Right atrium auricular region (tissue), 2 donors: ENCODE data around the gene CYP4B1. TPM values are rescaled to one million over a fixed set of nuclear protein-coding genes. Genes with fewer than 3 reads are reported as not detected.
"Not testable (repeated sequence)": the region's sequence is repeated elsewhere in the genome, so short reads cannot be mapped to it uniquely, and the experiment has no call there.

ENCODE experiments used
- DNase-seq: peaks from one replicate; pipeline ENCODE4 v3.0.0-alpha.2; 2019; ENCODE audit warnings: low spot score
- H3K27ac ChIP-seq, 2 donors: fragments of 200-600 bp; sonication (generic); 1 replicate in 1 of 2; 2 replicates in 1 of 2; pipeline ENCODE4 v1.5.1; 2016 to 2019
- H3K27me3 ChIP-seq, 2 donors: fragments of 200-600 bp; sonication (generic); one replicate each; pipeline versions ENCODE4 v1.5.1 to v1.6.0; 2017 to 2019
- H3K36me3 ChIP-seq: fragments of 200-600 bp; sonication (generic); one replicate; pipeline ENCODE4 v1.5.1; 2016
- H3K4me1 ChIP-seq, 2 donors: fragments of 200-600 bp; sonication (generic); one replicate each; pipeline versions ENCODE4 v1.5.1 to v1.6.0; 2017 to 2019
- H3K4me3 ChIP-seq, 2 donors: fragments of 200-600 bp; sonication (generic); 1 replicate in 1 of 2; 2 replicates in 1 of 2; pipeline ENCODE4 v1.5.1; 2017 to 2019; ENCODE audit warnings: mild to moderate bottlenecking in 1 of 2, moderate library complexity in 1 of 2
- H3K9me3 ChIP-seq, 2 donors: fragments of 200-600 bp; sonication (generic); one replicate each; pipeline ENCODE4 v1.5.1; 2019
- total RNA-seq, 2 donors: library from RNA; depleted of rRNA; stranded (reverse); fragments of >200 nt; gene quantifications; one replicate each; pipeline ENCODE4 v1.1.0, GENCODE V29; 2016
- TF ChIP-seq, protein P1 (sequence below), 2 donors: fragments of 200-600 bp; sonication (generic); IDR thresholded peaks; one replicate each; pipeline ENCODE4 v1.5.1; 2019; ENCODE audit warnings: antibody characterized with exemption in 2 of 2

Gene CYP4B1
- total RNA-seq, 2 donors from 2014 or later = 20.0 to 47.8 TPM

DNA sequence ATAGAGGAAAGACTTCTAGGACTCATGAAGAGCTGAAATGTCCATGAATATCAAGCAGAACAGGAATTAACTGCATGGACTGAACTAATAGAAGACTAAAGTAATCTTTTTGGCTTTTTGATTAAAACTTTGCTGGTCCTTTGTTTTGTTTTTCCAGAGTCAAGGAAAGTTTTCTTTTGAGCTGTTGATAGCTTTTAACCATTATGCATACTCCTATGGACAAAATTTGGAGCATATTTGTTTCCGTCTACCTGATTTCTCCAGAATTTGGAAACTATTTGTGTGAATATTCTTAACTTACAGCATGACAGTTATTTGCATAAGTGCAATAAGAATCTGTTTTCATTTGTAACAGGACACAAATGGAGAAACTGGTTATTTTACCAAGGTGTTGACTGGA is 24.5 kb upstream of the CYP4B1 start:
- H3K9me3 ChIP-seq = peaks cover 12 to 33% of the 10 kb centered on the region in 2 donors
- H3K4me1 ChIP-seq = no peaks in the 10 kb centered on the region
- no peak overlapping the region for H3K27ac ChIP-seq
- no peaks in the 10 kb centered on the region for H3K27me3 ChIP-seq
- TF ChIP-seq, protein P1, sequence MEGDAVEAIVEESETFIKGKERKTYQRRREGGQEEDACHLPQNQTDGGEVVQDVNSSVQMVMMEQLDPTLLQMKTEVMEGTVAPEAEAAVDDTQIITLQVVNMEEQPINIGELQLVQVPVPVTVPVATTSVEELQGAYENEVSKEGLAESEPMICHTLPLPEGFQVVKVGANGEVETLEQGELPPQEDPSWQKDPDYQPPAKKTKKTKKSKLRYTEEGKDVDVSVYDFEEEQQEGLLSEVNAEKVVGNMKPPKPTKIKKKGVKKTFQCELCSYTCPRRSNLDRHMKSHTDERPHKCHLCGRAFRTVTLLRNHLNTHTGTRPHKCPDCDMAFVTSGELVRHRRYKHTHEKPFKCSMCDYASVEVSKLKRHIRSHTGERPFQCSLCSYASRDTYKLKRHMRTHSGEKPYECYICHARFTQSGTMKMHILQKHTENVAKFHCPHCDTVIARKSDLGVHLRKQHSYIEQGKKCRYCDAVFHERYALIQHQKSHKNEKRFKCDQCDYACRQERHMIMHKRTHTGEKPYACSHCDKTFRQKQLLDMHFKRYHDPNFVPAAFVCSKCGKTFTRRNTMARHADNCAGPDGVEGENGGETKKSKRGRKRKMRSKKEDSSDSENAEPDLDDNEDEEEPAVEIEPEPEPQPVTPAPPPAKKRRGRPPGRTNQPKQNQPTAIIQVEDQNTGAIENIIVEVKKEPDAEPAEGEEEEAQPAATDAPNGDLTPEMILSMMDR (IDR thresholded peaks at IDR 0.05) = no peak
- no peak for DNase-seq
- H3K4me3 ChIP-seq = no peak overlapping the region
- no peaks in the 10 kb centered on the region for H3K36me3 ChIP-seq

DNA sequence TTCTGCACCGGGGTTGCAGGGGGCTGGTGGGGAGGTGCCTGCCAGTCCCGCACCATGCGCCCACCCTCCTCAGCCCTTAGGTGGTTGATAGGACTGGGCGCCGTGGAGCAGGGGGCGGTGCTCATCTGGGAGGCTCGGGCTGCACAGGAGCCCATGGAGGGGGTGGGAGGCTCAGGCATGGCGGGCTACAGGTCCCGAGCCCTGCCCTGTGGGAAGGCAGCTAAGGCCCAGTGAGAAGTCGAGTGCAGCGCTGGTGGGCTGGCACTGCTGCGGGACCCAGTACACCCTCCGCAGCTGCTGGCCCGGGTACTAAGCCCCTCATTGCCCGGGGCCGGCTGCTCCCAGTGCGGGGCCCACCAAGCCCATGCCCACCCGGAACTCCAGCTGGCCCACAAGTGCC is 20.4 kb upstream of the CYP4B1 start:
- not testable (repeated sequence) for H3K27ac ChIP-seq, H3K36me3 ChIP-seq, H3K27me3 ChIP-seq, H3K4me3 ChIP-seq, H3K9me3 ChIP-seq, H3K4me1 ChIP-seq
- DNase-seq = peak; percentile 51

DNA sequence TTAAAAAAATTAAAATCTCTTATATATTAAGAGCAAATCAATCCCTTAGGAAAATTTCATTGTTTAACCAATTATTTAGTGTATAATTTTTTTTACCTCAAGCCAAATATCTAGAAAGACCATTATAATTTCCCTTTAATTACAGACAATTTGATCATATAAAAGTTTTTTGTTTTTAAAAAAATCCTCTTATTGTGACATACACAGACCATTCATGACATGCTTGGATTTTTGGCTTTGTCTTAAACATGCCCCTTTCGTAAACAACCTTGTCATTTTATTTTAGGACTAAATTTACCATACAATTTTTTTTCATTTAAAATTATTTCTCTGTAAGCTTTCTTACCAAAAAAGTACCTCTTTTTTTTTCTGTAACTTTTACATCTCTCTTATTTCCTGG is 14.2 kb upstream of the CYP4B1 start:
- TF ChIP-seq, protein P1 (IDR thresholded peaks at IDR 0.05) = no peak
- Histone ChIP-seq H3K4me3 (no peak overlapping the region), H3K36me3 (no peaks in the 10 kb centered on the region), H3K4me1 (no peaks in the 10 kb centered on the region), H3K27me3 (no peaks in the 10 kb centered on the region), H3K27ac (no peak overlapping the region), H3K9me3 (no peaks in the 10 kb centered on the region)
- no peak for DNase-seq

DNA sequence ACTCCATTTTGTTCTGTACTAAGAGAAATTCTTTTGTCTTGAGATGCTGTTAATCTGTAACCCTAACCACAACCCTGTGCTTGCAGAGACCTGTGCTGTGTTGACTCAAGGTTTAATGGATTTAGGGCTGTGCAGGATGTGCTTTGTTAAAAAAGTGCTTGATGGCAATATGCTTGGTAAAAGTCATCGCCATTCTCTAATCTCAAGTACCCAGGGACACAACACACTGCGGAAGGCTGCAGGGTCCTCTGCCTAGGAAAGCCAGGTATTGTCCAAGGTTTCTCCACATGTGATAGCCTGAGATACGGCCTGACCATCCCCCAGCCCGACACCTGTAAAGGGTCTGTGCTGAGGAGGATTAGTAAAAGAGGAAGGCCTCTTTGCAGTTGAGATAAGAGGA is 10.2 kb upstream of the CYP4B1 start:
- H3K4me3 ChIP-seq, H3K27me3 ChIP-seq, H3K27ac ChIP-seq, H3K9me3 ChIP-seq, H3K4me1 ChIP-seq, H3K36me3 ChIP-seq: not testable (repeated sequence)
- DNase-seq = peak; percentile 32

DNA sequence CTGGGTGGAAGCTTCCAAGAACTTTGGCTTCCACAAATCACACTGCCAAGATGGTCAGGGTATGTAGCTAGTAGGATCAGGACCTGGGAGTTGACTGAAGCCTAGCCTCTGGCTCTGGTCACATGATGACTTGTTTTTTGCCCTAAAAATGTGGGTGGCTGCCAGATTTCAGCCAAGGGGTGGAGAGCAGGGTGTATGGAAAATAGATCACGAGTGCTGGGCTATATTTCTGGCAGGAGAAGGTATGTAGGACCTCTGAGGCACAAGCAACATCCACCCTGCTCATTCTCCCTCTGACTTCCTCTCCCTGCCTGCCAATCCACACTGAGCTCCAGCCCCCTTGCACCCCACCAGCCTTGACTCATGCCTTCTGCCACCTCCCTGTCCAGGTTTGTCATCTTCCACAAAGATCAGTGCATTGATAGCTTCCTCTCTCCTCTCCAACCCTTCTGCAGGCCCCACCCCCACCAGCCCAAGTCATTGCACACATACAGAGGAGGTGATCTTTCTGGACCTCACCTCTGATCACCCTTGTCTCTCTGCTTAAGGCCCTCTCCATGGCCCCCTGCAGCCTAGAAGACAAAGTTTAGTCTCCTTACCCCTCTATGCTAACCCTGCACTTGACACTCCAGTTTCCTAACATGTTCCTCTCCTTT is 8.3 kb upstream of the CYP4B1 start:
- H3K4me3 ChIP-seq = no peak overlapping the region
- peak; percentile 43 for DNase-seq
- H3K27ac ChIP-seq = no peak overlapping the region
- no peaks in the 10 kb centered on the region for H3K27me3 ChIP-seq
- no peaks in the 10 kb centered on the region for H3K36me3 ChIP-seq
- no peaks in the 10 kb centered on the region for H3K4me1 ChIP-seq
- H3K9me3 ChIP-seq = no peaks in the 10 kb centered on the region
- TF ChIP-seq, protein P1 (IDR thresholded peaks at IDR 0.05) = no peak

DNA sequence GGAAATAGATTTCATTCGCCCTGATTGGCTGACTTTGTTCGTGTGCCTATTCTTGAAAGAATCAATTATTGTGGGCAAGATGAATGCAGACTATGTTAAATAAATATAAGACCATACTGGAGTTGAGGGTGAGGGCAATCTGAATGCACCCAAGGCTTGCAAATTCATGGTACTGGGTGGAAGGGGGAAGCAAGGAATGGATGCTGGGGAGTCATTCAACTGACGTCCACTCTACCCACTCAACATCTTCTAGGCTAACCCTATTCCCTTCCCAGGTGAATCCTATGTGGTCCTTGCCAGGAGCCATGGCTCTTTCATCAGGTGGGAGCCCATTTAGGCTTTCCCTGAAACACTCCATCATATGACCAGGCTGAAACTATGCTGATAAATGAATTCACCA is 5.7 kb upstream of the CYP4B1 start:
- Histone ChIP-seq H3K4me3 (no peak overlapping the region), H3K4me1 (no peaks in the 10 kb centered on the region), H3K9me3 (no peaks in the 10 kb centered on the region), H3K36me3 (no peaks in the 10 kb centered on the region), H3K27me3 (no peaks in the 10 kb centered on the region), H3K27ac (no peak overlapping the region)
- no peak for DNase-seq
- TF ChIP-seq, protein P1 (IDR thresholded peaks at IDR 0.05) = no peak
